Osteoblast (primary cell): Measurements from ENCODE around the gene ARPC5. TPM values are rescaled to one million over a fixed set of nuclear protein-coding genes. Genes with fewer than 3 reads are reported as not detected.

Experiments used
- DNase-seq: peaks from one replicate; pipeline ENCODE4 v3.0.0; 2011; ENCODE audit warnings: low spot score, mixed read lengths; ENCODE audit not compliant: insufficient read length; ENCODE audit errors: missing footprints
- H2AFZ ChIP-seq: 2 replicates; pipeline ENCODE4 v1.6.0; 2011; ENCODE audit warnings: mild to moderate bottlenecking, low read length
- H3K27ac ChIP-seq: 2 replicates; pipeline ENCODE4 v1.5.1; 2011; ENCODE audit warnings: mild to moderate bottlenecking, low read depth, low read length, moderate library complexity
- H3K27me3 ChIP-seq: 2 replicates; pipeline ENCODE4 v1.6.0; 2012; ENCODE audit warnings: mild to moderate bottlenecking, control low read depth, inconsistent platforms, low read length, moderate library complexity; ENCODE audit not compliant: insufficient read depth
- H3K36me3 ChIP-seq: 2 replicates; pipeline ENCODE4 v1.5.1; 2011; ENCODE audit warnings: mild to moderate bottlenecking, low read length, control low read depth, moderate library complexity; ENCODE audit not compliant: insufficient read depth
- H3K4me1 ChIP-seq: 2 replicates; pipeline ENCODE4 v1.5.1; 2011; ENCODE audit warnings: mild to moderate bottlenecking, low read length, control low read depth, moderate library complexity; ENCODE audit not compliant: insufficient read depth
- H3K4me2 ChIP-seq: 2 replicates; pipeline ENCODE4 v1.6.0; 2011; ENCODE audit warnings: mild to moderate bottlenecking, low read length; ENCODE audit not compliant: insufficient read depth
- H3K4me3 ChIP-seq: fragments of 200-600 bp; sonication (generic); 3 replicates; pipeline ENCODE4 v1.5.1; 2012; ENCODE audit warnings: mild to moderate bottlenecking, low read length, inconsistent platforms; ENCODE audit not compliant: insufficient read depth
- H3K79me2 ChIP-seq: 2 replicates; pipeline ENCODE4 v1.6.0; 2012; ENCODE audit warnings: mild to moderate bottlenecking, low read length, control low read depth, inconsistent platforms; ENCODE audit not compliant: insufficient read depth
- H3K9me3 ChIP-seq: 2 replicates; pipeline ENCODE4 v1.5.1; 2011; ENCODE audit warnings: low read depth, low read length, control low read depth
- H4K20me1 ChIP-seq: 2 replicates; pipeline ENCODE4 v1.6.0; 2012; ENCODE audit warnings: mild to moderate bottlenecking, low read length, control low read depth; ENCODE audit not compliant: insufficient read depth
- CTCF ChIP-seq: IDR thresholded peaks from 2 replicates; pipeline ENCODE4 v1.5.1; 2011; ENCODE audit warnings: mild to moderate bottlenecking, low read depth, low read length, moderate library complexity; ENCODE audit errors: extremely low read depth
- total RNA-seq: library from RNA; depleted of rRNA; stranded (reverse); fragments of >200 nt; gene quantifications from 2 replicates; pipeline ENCODE4 v1.2.3, GENCODE V29; 2012

The ARPC5 gene
- total RNA-seq, 1 donor: 157 TPM

GRCh38 chr1:183607322-183607980 is 28.1 kb downstream of the ARPC5 start:
- Histone ChIP-seq H3K4me1 (peaks cover 32% of the 10 kb centered on the region), H3K4me2 (no peak overlapping the region), H3K27me3 (no peaks in the 10 kb centered on the region), H3K79me2 (no peaks in the 10 kb centered on the region), H2AFZ (peak overlapping the region; percentile 27), H3K4me3 (no peak overlapping the region), H3K36me3 (no peaks in the 10 kb centered on the region), H4K20me1 (no peaks in the 10 kb centered on the region), H3K27ac (peak overlapping the region; percentile 80), H3K9me3 (no peaks in the 10 kb centered on the region)
- no peak for DNase-seq
- no peak for TF ChIP-seq CTCF

- Histone ChIP-seq H3K4me2 (no peak overlapping the region), H3K27ac (no peak overlapping the region), H3K27me3 (no peaks in the 10 kb centered on the region), H3K36me3 (no peaks in the 10 kb centered on the region), H4K20me1 (no peaks in the 10 kb centered on the region), H3K4me3 (no peak overlapping the region), H3K79me2 (no peaks in the 10 kb centered on the region), H3K9me3 (no peaks in the 10 kb centered on the region), H3K4me1 (peaks cover 32% of the 10 kb centered on the region), H2AFZ (no peak overlapping the region)
- no peak for TF ChIP-seq CTCF
- no peak for DNase-seq
These were observed 29.7 kb downstream of the ARPC5 start for GRCh38 chr1:183605904-183606303.

GRCh38 chr1:183604815-183605214 is 30.8 kb downstream of the ARPC5 start:
- Histone ChIP-seq H3K4me3 (no peak overlapping the region), H4K20me1 (no peaks in the 10 kb centered on the region), H3K9me3 (no peaks in the 10 kb centered on the region), H3K27me3 (no peaks in the 10 kb centered on the region), H3K4me1 (peaks cover 34% of the 10 kb centered on the region), H2AFZ (no peak overlapping the region), H3K79me2 (no peaks in the 10 kb centered on the region), H3K4me2 (no peak overlapping the region), H3K27ac (no peak overlapping the region), H3K36me3 (no peaks in the 10 kb centered on the region)
- no peak for DNase-seq
- TF ChIP-seq CTCF: no peak

- Histone ChIP-seq H3K79me2 (no peaks in the 10 kb centered on the region), H3K27me3 (no peaks in the 10 kb centered on the region), H3K36me3 (no peaks in the 10 kb centered on the region), H3K4me3 (no peak overlapping the region), H3K4me2 (peak overlapping the region; percentile 42), H3K4me1 (peaks cover 28% of the 10 kb centered on the region), H3K9me3 (no peaks in the 10 kb centered on the region), H2AFZ (peak overlapping the region; percentile 66), H3K27ac (no peak overlapping the region), H4K20me1 (no peaks in the 10 kb centered on the region)
- DNase-seq: no peak
- no peak for TF ChIP-seq CTCF
These were observed 31.4 kb downstream of the ARPC5 start for GRCh38 chr1:183604038-183604808.
